Measurements from ENCODE around the gene RNF181.

DNA sequence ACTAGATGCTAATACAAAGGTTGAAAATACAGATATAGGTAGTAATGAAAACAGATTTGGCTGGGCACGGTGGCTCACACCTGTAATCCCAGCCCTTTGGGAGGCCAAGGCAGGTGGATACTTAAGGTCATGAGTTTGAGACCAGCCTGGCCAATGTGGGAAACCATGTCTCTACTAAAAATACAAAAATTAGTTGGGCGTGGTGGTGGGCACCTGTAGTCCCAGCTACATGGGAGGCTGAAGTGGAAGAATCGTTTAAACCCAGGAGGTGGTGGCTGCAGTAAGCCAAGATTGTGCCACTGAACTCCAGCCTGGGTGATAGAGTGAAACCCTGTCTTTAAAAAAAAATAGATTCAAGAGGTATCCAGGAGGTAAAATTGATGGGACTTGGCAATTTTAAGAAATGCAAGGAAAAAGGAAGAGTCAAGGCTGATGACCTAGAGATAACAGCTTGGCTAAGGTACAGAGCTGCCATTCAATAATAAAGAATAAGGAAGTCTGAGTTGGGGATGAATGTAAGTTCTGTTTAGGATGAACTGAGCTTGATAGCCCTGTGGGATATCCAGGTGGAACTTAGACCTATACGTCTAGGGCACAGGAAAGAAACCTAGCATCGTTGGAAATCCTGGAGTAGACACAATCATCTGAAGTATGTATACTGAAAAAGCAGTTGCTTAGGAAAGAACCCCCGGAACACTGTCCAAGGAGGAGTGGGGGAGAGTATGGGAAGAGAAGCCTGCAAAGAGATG lies 47.5 kb upstream of the RNF181 start:
- TF ChIP-seq, protein P1, sequence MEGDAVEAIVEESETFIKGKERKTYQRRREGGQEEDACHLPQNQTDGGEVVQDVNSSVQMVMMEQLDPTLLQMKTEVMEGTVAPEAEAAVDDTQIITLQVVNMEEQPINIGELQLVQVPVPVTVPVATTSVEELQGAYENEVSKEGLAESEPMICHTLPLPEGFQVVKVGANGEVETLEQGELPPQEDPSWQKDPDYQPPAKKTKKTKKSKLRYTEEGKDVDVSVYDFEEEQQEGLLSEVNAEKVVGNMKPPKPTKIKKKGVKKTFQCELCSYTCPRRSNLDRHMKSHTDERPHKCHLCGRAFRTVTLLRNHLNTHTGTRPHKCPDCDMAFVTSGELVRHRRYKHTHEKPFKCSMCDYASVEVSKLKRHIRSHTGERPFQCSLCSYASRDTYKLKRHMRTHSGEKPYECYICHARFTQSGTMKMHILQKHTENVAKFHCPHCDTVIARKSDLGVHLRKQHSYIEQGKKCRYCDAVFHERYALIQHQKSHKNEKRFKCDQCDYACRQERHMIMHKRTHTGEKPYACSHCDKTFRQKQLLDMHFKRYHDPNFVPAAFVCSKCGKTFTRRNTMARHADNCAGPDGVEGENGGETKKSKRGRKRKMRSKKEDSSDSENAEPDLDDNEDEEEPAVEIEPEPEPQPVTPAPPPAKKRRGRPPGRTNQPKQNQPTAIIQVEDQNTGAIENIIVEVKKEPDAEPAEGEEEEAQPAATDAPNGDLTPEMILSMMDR (IDR thresholded peaks at IDR 0.05; ENCODE audit: insufficient read depth, low read depth, low read length): no peak
- no peak for TF ChIP-seq EZH2 (IDR thresholded peaks at IDR 0.05; ENCODE audit: insufficient read depth, low read length)
